Measurements from ENCODE around the gene CLSTN2.

GRCh38 chr3:140436421-140436820 is 501.4 kb downstream of the CLSTN2 start:
- TF ChIP-seq POLR2AphosphoS5 (IDR thresholded peaks at IDR 0.05; ENCODE audit: low read depth, low read length), result no peak
- TF ChIP-seq POLR2A (IDR thresholded peaks at IDR 0.05; ENCODE audit: low read depth, low read length), result no peak
